ENCODE measurements around the gene FOXN3. TPM values are rescaled to one million over a fixed set of nuclear protein-coding genes. Genes with fewer than 3 reads are reported as not detected.

FOXN3 gene
- total RNA-seq, 4 donors from 2014 or later, result 27.4 to 91.4 (median 39.2) TPM

DNA sequence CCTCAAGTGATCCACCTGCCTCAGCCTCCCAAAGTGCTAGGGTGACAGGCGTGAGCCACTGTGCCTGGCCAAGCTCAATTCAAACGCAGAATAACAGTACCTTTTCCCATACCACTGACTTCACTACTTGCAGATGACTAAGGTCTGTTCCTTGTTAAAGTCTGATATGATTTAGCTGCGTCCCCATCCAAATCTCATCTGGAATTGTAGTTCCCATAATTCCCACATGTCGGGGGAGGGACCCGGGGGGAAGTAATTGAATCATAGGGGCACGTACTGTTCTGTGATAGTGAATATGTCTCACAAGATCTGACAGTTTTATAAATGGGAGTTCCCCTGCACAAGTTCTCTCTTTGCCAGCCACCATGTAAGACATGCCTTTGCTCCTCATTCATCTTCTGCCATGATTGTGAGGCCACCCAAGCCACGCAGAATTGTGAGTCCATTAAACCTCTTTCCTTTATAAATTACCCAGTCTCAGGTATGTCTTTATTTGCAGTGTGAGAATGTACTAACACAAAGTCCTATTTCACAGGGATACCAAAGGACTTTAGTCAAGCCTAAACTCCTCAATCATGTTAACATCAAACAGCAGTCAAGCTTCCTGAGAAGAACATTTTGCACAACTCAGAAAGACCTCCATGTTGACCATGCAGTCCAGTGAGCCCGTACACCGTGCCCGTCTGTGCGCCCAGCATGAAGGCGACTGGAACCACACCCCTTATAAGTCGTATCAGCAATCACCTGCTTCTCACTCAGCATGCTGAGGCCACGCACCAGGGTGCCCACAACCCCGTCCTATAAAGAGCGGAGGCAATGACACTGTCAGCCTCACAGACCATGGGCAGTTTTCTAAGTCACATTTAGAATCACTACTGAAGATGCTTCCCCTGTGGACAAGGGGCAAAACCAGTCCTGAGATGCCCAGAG, 36.9 kb downstream of the FOXN3 start:
- TF ChIP-seq, protein P1, sequence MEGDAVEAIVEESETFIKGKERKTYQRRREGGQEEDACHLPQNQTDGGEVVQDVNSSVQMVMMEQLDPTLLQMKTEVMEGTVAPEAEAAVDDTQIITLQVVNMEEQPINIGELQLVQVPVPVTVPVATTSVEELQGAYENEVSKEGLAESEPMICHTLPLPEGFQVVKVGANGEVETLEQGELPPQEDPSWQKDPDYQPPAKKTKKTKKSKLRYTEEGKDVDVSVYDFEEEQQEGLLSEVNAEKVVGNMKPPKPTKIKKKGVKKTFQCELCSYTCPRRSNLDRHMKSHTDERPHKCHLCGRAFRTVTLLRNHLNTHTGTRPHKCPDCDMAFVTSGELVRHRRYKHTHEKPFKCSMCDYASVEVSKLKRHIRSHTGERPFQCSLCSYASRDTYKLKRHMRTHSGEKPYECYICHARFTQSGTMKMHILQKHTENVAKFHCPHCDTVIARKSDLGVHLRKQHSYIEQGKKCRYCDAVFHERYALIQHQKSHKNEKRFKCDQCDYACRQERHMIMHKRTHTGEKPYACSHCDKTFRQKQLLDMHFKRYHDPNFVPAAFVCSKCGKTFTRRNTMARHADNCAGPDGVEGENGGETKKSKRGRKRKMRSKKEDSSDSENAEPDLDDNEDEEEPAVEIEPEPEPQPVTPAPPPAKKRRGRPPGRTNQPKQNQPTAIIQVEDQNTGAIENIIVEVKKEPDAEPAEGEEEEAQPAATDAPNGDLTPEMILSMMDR (IDR thresholded peaks at IDR 0.05), result no peak
- no peak for TF ChIP-seq POLR2A (IDR thresholded peaks at IDR 0.05)
- H3K9me3 ChIP-seq, result no peaks in the 10 kb centered on the region
- peaks cover 0 to 17% (median 0%) of the 10 kb centered on the region in 3 donors for H3K36me3 ChIP-seq
- intact Hi-C loops (cut with DNase I), result no loop called here
- DNase-seq, result no peak
- 93 to 97% methylated on average over 7 to 10 of the region's 16 CpGs for WGBS, 2 donors
- H3K4me1 ChIP-seq, result peaks cover 0 to 42% (median 4%) of the 10 kb centered on the region in 3 donors
- no peak overlapping the region for H3K27ac ChIP-seq
- H3K27me3 ChIP-seq, result no peaks in the 10 kb centered on the region
- H3K4me3 ChIP-seq, result no peak overlapping the region

DNA sequence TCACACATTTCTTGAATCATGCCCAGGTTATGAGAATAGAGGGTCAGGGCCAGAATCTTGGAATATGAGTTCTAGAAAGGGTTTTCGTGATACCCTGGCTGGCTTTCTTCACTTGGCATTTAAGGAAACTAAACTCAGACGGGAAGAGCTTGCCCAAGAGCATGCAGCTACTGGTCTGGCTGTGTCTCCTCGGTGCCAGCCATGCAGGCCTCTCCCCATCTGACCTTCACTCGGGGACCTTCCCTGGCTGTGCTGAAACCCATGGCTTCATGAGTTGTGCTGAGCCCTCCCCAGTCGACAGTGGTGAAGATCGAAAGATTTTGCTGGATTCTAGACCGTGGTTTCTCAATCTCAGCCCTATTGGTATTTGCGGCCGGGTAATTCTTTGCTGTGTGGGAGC, 38.0 kb downstream of the FOXN3 start:
- H3K4me3 ChIP-seq, result no peak overlapping the region
- WGBS, 2 donors, result 69 to 70% methylated on average over 9 of the region's 9 CpGs
- no peak overlapping the region for H3K27ac ChIP-seq
- TF ChIP-seq, protein P1 (IDR thresholded peaks at IDR 0.05), result no peak
- no peak for TF ChIP-seq POLR2A (IDR thresholded peaks at IDR 0.05)
- no peaks in the 10 kb centered on the region for H3K9me3 ChIP-seq
- H3K27me3 ChIP-seq, result no peaks in the 10 kb centered on the region
- peaks cover 0 to 30% (median 4%) of the 10 kb centered on the region in 3 donors for H3K4me1 ChIP-seq
- H3K36me3 ChIP-seq, result peaks cover 0 to 17% (median 0%) of the 10 kb centered on the region in 3 donors
- intact Hi-C loops (cut with DNase I), result no loop called here
- DNase-seq, result no peak

DNA sequence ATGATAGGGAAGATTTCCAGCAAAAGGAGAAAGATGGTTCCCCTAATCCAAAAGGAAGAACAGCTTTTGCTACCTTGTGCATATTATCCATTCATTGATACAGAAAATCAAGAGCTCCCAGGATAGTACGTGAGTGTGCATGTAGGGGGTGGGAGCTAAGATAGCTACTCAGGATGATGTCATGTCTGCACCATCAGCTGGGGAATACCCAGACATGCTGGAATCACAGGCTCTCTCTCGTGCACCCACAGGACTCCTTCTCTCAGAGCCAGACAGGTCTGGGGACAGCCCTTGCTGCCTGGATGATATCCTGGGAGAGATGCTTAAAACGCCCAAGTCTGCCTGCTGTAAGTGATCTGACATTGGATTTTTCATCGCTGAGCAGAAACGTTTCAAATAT, 38.9 kb downstream of the FOXN3 start:
- no peaks in the 10 kb centered on the region for H3K9me3 ChIP-seq
- H3K36me3 ChIP-seq, result peaks cover 0 to 8% (median 0%) of the 10 kb centered on the region in 3 donors
- 47 to 53% methylated on average over 5 of the region's 5 CpGs for WGBS, 2 donors
- no peak overlapping the region for H3K27ac ChIP-seq
- intact Hi-C loops (cut with DNase I), result no loop called here
- H3K4me3 ChIP-seq, result no peak overlapping the region
- no peak for DNase-seq
- H3K4me1 ChIP-seq, result peaks cover 0 to 30% (median 4%) of the 10 kb centered on the region in 3 donors
- H3K27me3 ChIP-seq, result no peaks in the 10 kb centered on the region
- TF ChIP-seq, protein P1 (IDR thresholded peaks at IDR 0.05), result no peak
- TF ChIP-seq POLR2A (IDR thresholded peaks at IDR 0.05), result no peak

- TF ChIP-seq, protein P1 (IDR thresholded peaks at IDR 0.05), result no peak
- no peak for TF ChIP-seq POLR2A (IDR thresholded peaks at IDR 0.05)
- no peak overlapping the region for H3K27ac ChIP-seq
- H3K36me3 ChIP-seq, result peaks cover 0 to 8% (median 0%) of the 10 kb centered on the region in 3 donors
- no peaks in the 10 kb centered on the region for H3K27me3 ChIP-seq
- no peak overlapping the region for H3K4me3 ChIP-seq
- H3K4me1 ChIP-seq, result peaks cover 0 to 34% (median 4%) of the 10 kb centered on the region in 3 donors
- intact Hi-C loops (cut with DNase I), result no loop called here
- no peak for DNase-seq
- H3K9me3 ChIP-seq, result no peaks in the 10 kb centered on the region
- WGBS, 2 donors, result 82 to 92% methylated on average over 3 of the region's 3 CpGs
These were observed 39.5 kb downstream of the FOXN3 start for GRCh38 chr14:89377544-89377943.

DNA sequence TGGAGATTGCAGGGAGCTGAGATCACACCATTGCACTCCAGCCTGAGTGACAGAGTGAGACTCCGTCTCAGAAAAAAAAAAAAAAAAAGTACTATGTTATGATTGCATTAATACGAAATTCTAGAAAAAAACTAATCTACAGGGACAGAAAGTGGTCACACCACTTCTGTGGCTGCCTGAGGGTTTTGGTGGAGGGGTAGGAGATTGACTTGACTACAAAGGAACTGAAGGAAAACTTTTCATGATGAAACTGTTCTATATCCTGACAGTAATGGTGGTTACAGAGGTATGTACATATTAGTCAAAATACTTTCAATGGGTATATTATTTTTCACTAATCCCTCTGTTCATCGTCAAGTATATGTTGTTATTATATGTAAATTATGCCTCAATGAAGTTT, 42.1 kb downstream of the FOXN3 start:
- Histone ChIP-seq H3K27ac (no peak overlapping the region), H3K4me3 (no peak overlapping the region), H3K36me3 (peaks cover 0 to 8% (median 0%) of the 10 kb centered on the region in 3 donors), H3K4me1 (peaks cover 0 to 51% (median 2%) of the 10 kb centered on the region in 3 donors), H3K27me3 (no peaks in the 10 kb centered on the region), H3K9me3 (no peaks in the 10 kb centered on the region)
- WGBS, 2 donors, result 62 to 70% methylated on average over 3 of the region's 3 CpGs
- no peak for DNase-seq
- no peak for TF ChIP-seq POLR2A (IDR thresholded peaks at IDR 0.05)
- TF ChIP-seq, protein P1 (IDR thresholded peaks at IDR 0.05), result no peak
- intact Hi-C loops (cut with DNase I), result no loop called here
